Stimulated activated naive CD4-positive, alpha-beta T cell treated with Interleukin-2 at 50 U/mL for 16 hours (primary cell): ENCODE results near the gene RHOB.

ENCODE experiments used
- DNase-seq: peaks from one replicate; lab custom pipeline; 2025; lab: John Stamatoyannopoulos, UW

Gene RHOB

DNA sequence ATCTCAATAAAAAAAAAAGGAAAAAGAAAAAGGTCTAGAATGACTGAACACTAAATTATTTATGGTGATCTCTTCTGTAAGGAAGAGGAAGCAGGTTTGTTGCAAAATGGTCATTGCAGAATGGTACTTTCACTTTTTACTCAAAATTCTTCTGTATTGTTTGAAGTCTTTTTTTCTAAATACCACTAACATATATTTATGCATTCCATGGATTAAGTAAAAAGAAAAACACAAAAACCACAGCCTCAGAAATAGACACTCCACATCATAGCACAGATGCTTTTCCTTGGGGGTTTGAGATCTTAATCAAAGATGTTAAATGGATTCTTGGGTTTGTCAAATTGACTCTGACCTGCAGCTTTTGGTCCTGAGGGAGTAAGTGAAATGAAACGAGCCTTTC, 47.4 kb downstream of the RHOB start:
- DNase-seq: no peak

DNA sequence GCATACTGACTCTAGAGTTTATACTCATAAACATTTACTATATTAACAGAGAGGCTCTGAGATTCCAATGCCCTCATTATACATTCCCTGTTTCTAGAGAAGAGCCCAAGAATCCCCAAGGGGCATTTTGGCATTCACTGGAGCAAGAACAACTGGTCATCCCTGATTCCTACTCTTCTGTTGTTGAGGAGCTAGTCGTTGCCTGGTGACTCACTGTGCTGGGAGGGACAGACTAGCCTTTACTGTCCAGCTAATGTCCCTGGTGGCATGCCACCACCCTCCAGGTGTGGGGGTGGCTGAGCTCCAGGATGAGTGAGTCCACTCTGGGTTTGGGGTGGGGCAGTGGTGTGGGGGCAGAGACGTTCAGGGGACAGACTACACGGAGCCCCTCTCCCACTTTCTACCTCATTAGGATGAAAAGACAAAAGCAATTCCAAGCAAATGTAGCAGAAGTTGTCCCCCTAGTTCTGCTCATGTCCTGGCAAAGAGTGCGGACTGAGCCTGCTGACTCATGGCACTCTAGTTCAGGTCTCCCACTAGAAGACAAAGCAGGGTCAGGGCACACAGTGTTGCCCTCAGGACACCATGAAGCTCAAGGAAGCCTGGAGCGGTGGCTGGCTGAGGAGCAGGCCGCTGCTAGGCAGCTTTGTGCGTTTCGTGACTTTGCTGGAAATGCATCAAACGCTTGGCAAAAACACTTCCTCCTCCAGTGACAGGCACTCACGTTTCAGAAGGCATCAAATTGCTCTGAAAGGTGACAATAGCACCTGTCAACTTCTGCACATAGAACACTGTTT, 49.4 kb downstream of the RHOB start:
- DNase-seq: no peak

DNA sequence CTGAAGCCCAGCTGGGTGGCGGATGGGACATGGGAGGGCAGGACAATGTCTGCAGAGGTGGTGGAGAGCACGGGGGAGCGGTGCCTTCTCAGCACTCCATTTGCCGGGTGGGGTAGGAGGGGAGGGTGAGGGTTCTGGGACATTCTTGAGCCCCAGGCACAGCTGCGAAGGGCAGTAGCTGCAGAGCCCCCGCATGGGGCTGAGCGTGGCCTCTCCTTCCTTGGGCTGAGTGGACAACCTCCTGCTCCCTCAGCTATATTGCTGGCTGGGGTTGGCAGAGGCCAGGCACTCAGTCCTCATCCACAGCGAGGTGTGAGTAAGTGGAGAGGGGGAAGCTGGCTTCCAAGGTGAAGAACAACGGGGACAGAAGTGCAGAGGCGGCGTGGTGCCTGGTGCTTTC, 50.1 kb downstream of the RHOB start:
- DNase-seq: no peak
